ENCODE measurements around the gene UGT1A8. TPM values are rescaled to one million over a fixed set of nuclear protein-coding genes. Genes with fewer than 3 reads are reported as not detected.
"Not testable (repeated sequence)": the region's sequence is repeated elsewhere in the genome, so short reads cannot be mapped to it uniquely, and the experiment has no call there.

Gene UGT1A8
- polyA plus RNA-seq, 4 donors, result 0.07 to 13.6 (median 4.9) TPM

DNA sequence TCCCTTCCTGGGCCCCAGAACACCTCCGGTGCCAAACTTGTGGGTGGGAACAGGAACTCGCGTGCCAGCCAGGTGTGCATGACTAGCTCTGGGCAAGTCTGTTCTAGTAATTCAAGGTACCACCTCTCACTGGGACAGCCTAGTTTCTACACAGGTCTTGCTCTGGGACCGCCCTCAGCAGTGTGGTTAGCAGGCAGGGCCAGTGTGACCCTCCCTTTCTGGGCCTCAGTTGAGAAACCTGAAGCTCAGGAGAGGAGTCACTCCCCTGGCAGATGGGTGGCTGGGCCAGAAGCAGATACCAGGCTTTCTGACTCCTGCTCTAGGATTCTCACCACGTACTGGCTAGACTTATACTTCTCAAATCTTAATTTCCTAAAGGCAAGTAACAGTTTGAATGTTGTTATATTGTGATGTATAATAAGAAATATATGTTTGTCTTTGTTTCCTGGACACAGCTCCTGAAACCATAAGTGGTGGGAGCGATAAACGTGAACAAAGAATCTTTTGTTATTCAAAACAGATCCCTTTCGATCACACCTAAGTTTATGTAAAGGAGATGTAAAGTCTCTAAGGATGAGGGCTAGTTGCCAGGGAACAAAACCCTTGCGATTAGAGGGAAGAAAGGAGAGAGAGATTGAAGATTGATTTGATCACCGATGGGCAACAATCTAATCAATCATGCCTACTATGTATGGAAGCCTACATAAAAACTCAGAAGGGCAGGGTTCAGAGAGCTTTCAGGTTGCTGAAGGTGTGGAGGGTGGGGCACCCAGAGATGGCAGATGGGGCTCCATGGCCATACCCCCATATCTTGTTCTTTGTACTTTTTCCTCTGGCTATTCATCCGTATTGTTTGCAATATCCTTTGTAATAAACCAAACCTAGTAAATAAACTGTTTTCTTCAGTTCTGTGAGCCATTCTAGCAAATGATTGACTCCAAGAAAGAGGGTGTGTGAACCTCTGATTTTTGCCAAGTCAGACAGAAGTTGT is 74.3 kb downstream of the UGT1A8 start:
- DNase-seq, result peak in 1 of 2 donors; percentile 55
- no peak overlapping the region for H3K27ac ChIP-seq (ENCODE audit: low read depth in 1 of 3, low read length in 2 of 3)
- no peak for FAIRE-seq

DNA sequence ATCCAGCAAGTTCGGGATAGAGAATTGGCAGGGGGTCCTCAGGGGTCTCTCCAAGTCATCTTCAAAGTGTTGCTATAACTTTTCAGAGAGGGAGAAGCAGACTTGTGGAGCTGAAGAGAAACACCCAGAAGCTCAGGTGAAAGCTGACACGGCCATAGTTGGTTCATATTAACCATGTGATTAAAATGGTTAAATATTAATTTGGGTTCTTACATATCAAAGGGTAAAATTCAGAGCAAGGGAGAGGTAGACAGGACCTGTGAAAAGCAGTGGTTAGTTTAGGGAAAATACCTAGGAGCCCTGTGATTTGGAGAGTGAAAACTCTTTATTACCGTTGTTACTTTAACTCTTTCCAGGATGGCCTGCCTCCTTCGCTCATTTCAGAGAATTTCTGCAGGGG is 75.2 kb downstream of the UGT1A8 start, which contains the start of gene UGT1A6:
Gene UGT1A6, plus strand, starts transcription at position 243 of the 400 bp plus-strand sequence. Its CDS starts 115 bp downstream, at position 358.
- DNase-seq (peak in 1 of 2 donors; percentile 56), FAIRE-seq (no peak)
- no peaks in the 10 kb centered on the region for H3K27me3 ChIP-seq (ENCODE audit: control insufficient read depth in 3 of 3, insufficient read depth in 3 of 3, low read length in 3 of 3)
- peaks cover 0 to 3% of the 10 kb centered on the region in 2 donors for H3K9me3 ChIP-seq (ENCODE audit: control insufficient read depth in 2 of 2, insufficient read depth in 1 of 2, low read depth in 1 of 2, low read length in 1 of 2)
- no peak within 1 kb of the TSS for H3K4me3 ChIP-seq (ENCODE audit: low read depth in 1 of 3, low read length in 3 of 3)
- no peak within 1 kb of the TSS for H3K27ac ChIP-seq (ENCODE audit: low read depth in 1 of 3, low read length in 2 of 3)
- WGBS, 3 donors, result 13 to 79% (median 35%) methylated on average over 4 of the region's 4 CpGs
- H3K4me1 ChIP-seq (ENCODE audit: control insufficient read depth in 3 of 3, insufficient read depth in 2 of 3, low read depth in 1 of 3, low read length in 2 of 3), result peaks cover 2 to 7% (median 3%) of the 10 kb centered on the region in 3 donors
- no peaks in the 10 kb centered on the region for H3K36me3 ChIP-seq (ENCODE audit: control insufficient read depth in 3 of 3, insufficient read depth in 2 of 3, low read depth in 1 of 3, low read length in 3 of 3)

More for the DNA sequence above, 74.3 kb downstream of the UGT1A8 start:
- no peaks in the 10 kb centered on the region for H3K36me3 ChIP-seq (ENCODE audit: control insufficient read depth in 3 of 3, insufficient read depth in 2 of 3, low read depth in 1 of 3, low read length in 3 of 3)
- no peak overlapping the region for H3K4me3 ChIP-seq (ENCODE audit: low read depth in 1 of 3, low read length in 3 of 3)
- H3K27me3 ChIP-seq (ENCODE audit: control insufficient read depth in 3 of 3, insufficient read depth in 3 of 3, low read length in 3 of 3), result no peaks in the 10 kb centered on the region
- H3K4me1 ChIP-seq (ENCODE audit: control insufficient read depth in 3 of 3, insufficient read depth in 2 of 3, low read depth in 1 of 3, low read length in 2 of 3), result peaks cover 2 to 7% (median 3%) of the 10 kb centered on the region in 3 donors
- 35 to 74% (median 40%) methylated on average over 11 of the region's 11 CpGs for WGBS, 3 donors
- peaks cover 0 to 3% of the 10 kb centered on the region in 2 donors for H3K9me3 ChIP-seq (ENCODE audit: control insufficient read depth in 2 of 2, insufficient read depth in 1 of 2, low read depth in 1 of 2, low read length in 1 of 2)

DNA sequence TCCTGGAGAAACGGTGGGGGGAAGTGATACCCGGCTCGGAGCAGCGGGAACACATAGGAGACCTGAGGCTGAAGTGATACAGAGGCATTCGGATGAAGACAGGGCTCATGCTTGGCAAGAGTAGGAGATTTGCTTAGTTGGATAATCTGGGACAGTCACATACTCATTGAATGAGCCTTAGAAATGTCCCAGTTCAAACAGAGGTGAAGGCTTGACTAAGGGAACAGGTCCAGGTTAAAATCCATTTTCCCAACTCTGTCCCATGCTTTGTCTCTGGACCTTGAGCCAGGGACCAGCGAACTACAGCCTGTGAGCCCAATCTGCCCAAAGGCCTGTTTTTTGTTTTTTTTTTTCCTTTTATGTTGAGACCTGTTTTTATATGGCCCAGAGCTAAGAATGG is 76.5 kb downstream of the UGT1A8 start:
- H3K36me3 ChIP-seq (ENCODE audit: control insufficient read depth in 3 of 3, insufficient read depth in 2 of 3, low read depth in 1 of 3, low read length in 3 of 3), result no peaks in the 10 kb centered on the region
- FAIRE-seq (no peak), DNase-seq (no peak)
- H3K27me3 ChIP-seq (ENCODE audit: control insufficient read depth in 3 of 3, insufficient read depth in 3 of 3, low read length in 3 of 3), result no peaks in the 10 kb centered on the region
- peaks cover 0 to 3% of the 10 kb centered on the region in 2 donors for H3K9me3 ChIP-seq (ENCODE audit: control insufficient read depth in 2 of 2, insufficient read depth in 1 of 2, low read depth in 1 of 2, low read length in 1 of 2)
- H3K27ac ChIP-seq (ENCODE audit: low read depth in 1 of 3, low read length in 2 of 3), result no peak overlapping the region
- peaks cover 2 to 7% (median 3%) of the 10 kb centered on the region in 3 donors for H3K4me1 ChIP-seq (ENCODE audit: control insufficient read depth in 3 of 3, insufficient read depth in 2 of 3, low read depth in 1 of 3, low read length in 2 of 3)
- no peak overlapping the region for H3K4me3 ChIP-seq (ENCODE audit: low read depth in 1 of 3, low read length in 3 of 3)
- 75 to 79% (median 75%) methylated on average over 6 of the region's 6 CpGs for WGBS, 3 donors

DNA sequence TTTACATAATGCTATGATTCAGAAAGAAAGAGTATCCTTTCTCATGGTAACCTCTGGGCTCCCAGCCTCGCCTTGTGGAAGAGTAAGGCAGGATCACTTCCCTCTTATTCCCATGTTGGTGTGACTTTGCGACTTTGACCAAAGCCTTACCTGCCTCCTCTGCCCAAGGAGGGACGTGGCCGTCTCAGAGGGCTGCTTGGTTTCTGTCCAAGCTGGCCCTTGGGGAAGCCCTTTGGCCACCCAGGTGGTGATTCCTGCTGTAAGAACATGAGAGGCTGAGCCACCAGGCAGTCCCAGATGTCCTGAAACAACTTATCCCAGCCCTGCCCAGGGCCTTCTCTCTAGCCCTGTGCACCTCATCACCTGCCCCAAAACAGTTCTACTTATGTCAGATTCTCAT is 81.3 kb downstream of the UGT1A8 start:
- no peak for FAIRE-seq
- no peak overlapping the region for H3K4me3 ChIP-seq (ENCODE audit: low read depth in 1 of 3, low read length in 3 of 3)
- no peak for DNase-seq
- no peak overlapping the region for H3K27ac ChIP-seq (ENCODE audit: low read depth in 1 of 3, low read length in 2 of 3)
- WGBS, 3 donors, result 71 to 95% (median 78%) methylated on average over 4 of the region's 4 CpGs
- peaks cover 0 to 1% (median 0%) of the 10 kb centered on the region in 3 donors for H3K4me1 ChIP-seq (ENCODE audit: control insufficient read depth in 3 of 3, insufficient read depth in 2 of 3, low read depth in 1 of 3, low read length in 2 of 3)
- H3K36me3 ChIP-seq (ENCODE audit: control insufficient read depth in 3 of 3, insufficient read depth in 2 of 3, low read depth in 1 of 3, low read length in 3 of 3), result no peaks in the 10 kb centered on the region
- no peaks in the 10 kb centered on the region for H3K9me3 ChIP-seq (ENCODE audit: control insufficient read depth in 2 of 2, insufficient read depth in 1 of 2, low read depth in 1 of 2, low read length in 1 of 2)
- H3K27me3 ChIP-seq (ENCODE audit: control insufficient read depth in 3 of 3, insufficient read depth in 3 of 3, low read length in 3 of 3), result no peaks in the 10 kb centered on the region

DNA sequence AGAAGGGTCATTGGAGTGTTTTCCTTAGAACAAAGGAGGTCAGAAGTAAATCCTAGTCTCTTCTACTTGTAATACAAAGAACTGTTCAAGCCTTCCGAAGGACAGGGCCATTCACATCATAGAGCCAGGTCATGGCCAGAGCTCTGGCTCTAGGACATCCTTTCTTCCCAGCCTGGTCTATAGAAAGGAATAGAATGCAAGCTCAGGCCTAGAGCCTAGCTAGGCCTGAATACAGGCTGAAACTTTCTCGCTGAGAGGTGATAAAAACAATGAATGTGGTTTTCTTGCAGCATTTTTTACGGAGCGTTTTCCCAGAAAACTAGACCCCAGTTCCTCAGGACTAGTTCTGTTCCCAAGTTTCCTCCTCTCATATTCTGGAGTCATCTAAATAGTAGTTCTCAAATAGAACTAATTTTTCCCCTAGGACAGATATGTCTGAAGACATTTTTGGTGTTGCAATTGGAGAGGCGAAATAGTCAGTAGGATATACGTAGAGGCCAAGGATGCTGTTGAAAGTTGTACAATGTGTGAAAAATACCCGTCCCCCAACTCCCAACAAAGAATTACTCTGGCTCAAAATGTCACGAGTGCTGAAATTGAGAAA is 82.1 kb downstream of the UGT1A8 start:
- Histone ChIP-seq H3K27ac (ENCODE audit: low read depth in 1 of 3, low read length in 2 of 3) (no peak overlapping the region), H3K4me3 (ENCODE audit: low read depth in 1 of 3, low read length in 3 of 3) (no peak overlapping the region), H3K36me3 (ENCODE audit: control insufficient read depth in 3 of 3, insufficient read depth in 2 of 3, low read depth in 1 of 3, low read length in 3 of 3) (no peaks in the 10 kb centered on the region), H3K27me3 (ENCODE audit: control insufficient read depth in 3 of 3, insufficient read depth in 3 of 3, low read length in 3 of 3) (no peaks in the 10 kb centered on the region), H3K4me1 (ENCODE audit: control insufficient read depth in 3 of 3, insufficient read depth in 2 of 3, low read depth in 1 of 3, low read length in 2 of 3) (no peaks in the 10 kb centered on the region), H3K9me3 (ENCODE audit: control insufficient read depth in 2 of 2, insufficient read depth in 1 of 2, low read depth in 1 of 2, low read length in 1 of 2) (no peaks in the 10 kb centered on the region)
- FAIRE-seq, result no peak
- WGBS, 3 donors, result 84 to 87% (median 84%) methylated on average over 8 of the region's 8 CpGs
- no peak for DNase-seq

DNA sequence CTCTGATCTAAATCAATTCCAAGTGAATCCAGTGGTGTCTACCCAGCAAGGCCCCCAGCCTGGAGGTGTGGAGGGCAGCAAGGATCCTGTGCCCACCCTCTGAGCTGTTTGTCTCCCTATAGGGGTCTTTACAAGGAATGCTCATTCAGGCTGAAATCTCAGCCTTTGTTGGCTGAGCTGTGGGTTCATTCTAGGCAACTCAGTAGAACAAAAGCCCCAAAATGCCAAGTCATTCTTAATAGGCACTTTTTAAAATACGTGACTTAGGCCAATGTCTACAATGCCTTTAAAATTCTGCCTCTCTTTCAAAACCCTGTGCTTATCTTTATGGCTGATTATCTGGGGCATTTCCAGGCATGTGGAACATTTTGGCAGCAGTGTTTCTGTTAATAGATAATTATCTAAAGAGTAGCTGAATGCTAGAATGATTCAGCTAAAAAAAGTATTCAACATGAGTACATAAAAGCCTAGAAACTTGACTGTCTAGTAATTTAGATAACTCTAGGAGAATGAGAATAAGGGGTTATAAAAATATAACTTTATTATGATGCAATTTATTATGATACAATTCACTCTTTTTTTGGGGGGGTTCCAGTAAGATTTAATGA is 82.7 kb downstream of the UGT1A8 start:
- FAIRE-seq (peak; percentile 23), DNase-seq (peak in 1 of 2 donors; percentile 75)
- Histone ChIP-seq H3K9me3 (ENCODE audit: control insufficient read depth in 2 of 2, insufficient read depth in 1 of 2, low read depth in 1 of 2, low read length in 1 of 2) (no peaks in the 10 kb centered on the region), H3K27ac (ENCODE audit: low read depth in 1 of 3, low read length in 2 of 3) (no peak overlapping the region), H3K4me3 (ENCODE audit: low read depth in 1 of 3, low read length in 3 of 3) (no peak overlapping the region), H3K4me1 (ENCODE audit: control insufficient read depth in 3 of 3, insufficient read depth in 2 of 3, low read depth in 1 of 3, low read length in 2 of 3) (no peaks in the 10 kb centered on the region), H3K27me3 (ENCODE audit: control insufficient read depth in 3 of 3, insufficient read depth in 3 of 3, low read length in 3 of 3) (no peaks in the 10 kb centered on the region), H3K36me3 (ENCODE audit: control insufficient read depth in 3 of 3, insufficient read depth in 2 of 3, low read depth in 1 of 3, low read length in 3 of 3) (no peaks in the 10 kb centered on the region)
- 0 to 25% (median 14%) methylated on average over 1 of the region's 1 CpG for WGBS, 3 donors

- FAIRE-seq; H3K4me3 ChIP-seq (ENCODE audit: low read depth in 1 of 3, low read length in 3 of 3); H3K27me3 ChIP-seq (ENCODE audit: control insufficient read depth in 3 of 3, insufficient read depth in 3 of 3, low read length in 3 of 3); H3K36me3 ChIP-seq (ENCODE audit: control insufficient read depth in 3 of 3, insufficient read depth in 2 of 3, low read depth in 1 of 3, low read length in 3 of 3); DNase-seq; H3K27ac ChIP-seq (ENCODE audit: low read depth in 1 of 3, low read length in 2 of 3); H3K9me3 ChIP-seq (ENCODE audit: control insufficient read depth in 2 of 2, insufficient read depth in 1 of 2, low read depth in 1 of 2, low read length in 1 of 2); H3K4me1 ChIP-seq (ENCODE audit: control insufficient read depth in 3 of 3, insufficient read depth in 2 of 3, low read depth in 1 of 3, low read length in 2 of 3): not testable (repeated sequence)
- 78 to 88% (median 79%) methylated on average over 5 of the region's 5 CpGs for WGBS, 3 donors
Measured at GRCh38 chr2:233700842-233701241, 83.4 kb downstream of the UGT1A8 start.

GRCh38 chr2:233702238-233702637 is 84.8 kb downstream of the UGT1A8 start:
- no peaks in the 10 kb centered on the region for H3K36me3 ChIP-seq (ENCODE audit: control insufficient read depth in 3 of 3, insufficient read depth in 2 of 3, low read depth in 1 of 3, low read length in 3 of 3)
- no peak overlapping the region for H3K27ac ChIP-seq (ENCODE audit: low read depth in 1 of 3, low read length in 2 of 3)
- no peaks in the 10 kb centered on the region for H3K9me3 ChIP-seq (ENCODE audit: control insufficient read depth in 2 of 2, insufficient read depth in 1 of 2, low read depth in 1 of 2, low read length in 1 of 2)
- WGBS, 3 donors, result 48 to 55% (median 54%) methylated on average over 3 of the region's 3 CpGs
- FAIRE-seq, result no peak
- no peaks in the 10 kb centered on the region for H3K27me3 ChIP-seq (ENCODE audit: control insufficient read depth in 3 of 3, insufficient read depth in 3 of 3, low read length in 3 of 3)
- DNase-seq, result no peak
- no peak overlapping the region for H3K4me3 ChIP-seq (ENCODE audit: low read depth in 1 of 3, low read length in 3 of 3)
- H3K4me1 ChIP-seq (ENCODE audit: control insufficient read depth in 3 of 3, insufficient read depth in 2 of 3, low read depth in 1 of 3, low read length in 2 of 3), result peaks cover 0 to 4% (median 0%) of the 10 kb centered on the region in 3 donors
